ENCODE results near the gene LYSMD2. TPM values are rescaled to one million over a fixed set of nuclear protein-coding genes. Genes with fewer than 3 reads are reported as not detected.
A peak's percentile ranks its signal among the peaks of the same experiment; 100 is the strongest.

LYSMD2 gene
- total and polyA plus RNA-seq, 11 donors = 3.1 to 8.7 (median 5.7) TPM

GRCh38 chr15:51727141-51727897 lies 10.1 kb downstream of the LYSMD2 start:
- ATAC-seq = peak in 1 of 4 donors; percentile 35
- intact Hi-C loops (cut with DNase I) = no loop called here

DNA sequence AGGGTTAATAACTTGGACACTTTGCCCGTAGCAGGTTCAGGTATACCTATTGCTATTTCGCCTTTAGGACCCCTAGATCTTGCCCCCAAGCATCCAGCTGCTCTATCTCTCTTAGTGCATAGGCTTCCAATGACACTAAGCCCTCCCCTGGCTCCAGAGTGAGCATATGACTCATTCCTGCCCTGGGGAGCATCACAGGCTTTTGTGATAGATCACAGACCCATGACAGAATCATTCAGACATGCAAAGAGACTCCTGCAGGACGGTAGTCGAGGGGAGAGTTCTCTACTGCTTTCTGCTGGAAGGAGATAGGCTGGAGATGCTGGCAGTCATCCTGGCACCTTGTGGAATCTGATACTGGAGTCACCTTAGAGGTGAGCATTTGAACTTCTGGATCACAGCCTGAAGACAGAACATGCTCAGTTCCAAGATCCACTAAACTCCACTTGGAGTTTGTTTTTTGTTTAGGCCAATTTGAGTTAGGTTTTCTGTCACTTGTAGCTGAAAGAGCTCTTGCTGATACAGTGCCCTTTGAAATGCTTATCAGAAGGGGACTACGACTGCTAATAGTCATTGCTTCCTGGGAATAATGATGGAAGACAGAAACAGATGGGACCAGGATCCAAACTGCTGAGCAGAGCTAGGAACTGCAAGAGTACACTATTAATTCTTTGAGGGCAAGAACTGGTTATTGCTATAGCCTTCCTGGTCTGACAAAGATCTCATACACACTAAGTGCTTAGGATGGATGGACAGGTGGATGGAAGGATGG lies 11.0 kb downstream of the LYSMD2 start:
- TF ChIP-seq, protein P1, sequence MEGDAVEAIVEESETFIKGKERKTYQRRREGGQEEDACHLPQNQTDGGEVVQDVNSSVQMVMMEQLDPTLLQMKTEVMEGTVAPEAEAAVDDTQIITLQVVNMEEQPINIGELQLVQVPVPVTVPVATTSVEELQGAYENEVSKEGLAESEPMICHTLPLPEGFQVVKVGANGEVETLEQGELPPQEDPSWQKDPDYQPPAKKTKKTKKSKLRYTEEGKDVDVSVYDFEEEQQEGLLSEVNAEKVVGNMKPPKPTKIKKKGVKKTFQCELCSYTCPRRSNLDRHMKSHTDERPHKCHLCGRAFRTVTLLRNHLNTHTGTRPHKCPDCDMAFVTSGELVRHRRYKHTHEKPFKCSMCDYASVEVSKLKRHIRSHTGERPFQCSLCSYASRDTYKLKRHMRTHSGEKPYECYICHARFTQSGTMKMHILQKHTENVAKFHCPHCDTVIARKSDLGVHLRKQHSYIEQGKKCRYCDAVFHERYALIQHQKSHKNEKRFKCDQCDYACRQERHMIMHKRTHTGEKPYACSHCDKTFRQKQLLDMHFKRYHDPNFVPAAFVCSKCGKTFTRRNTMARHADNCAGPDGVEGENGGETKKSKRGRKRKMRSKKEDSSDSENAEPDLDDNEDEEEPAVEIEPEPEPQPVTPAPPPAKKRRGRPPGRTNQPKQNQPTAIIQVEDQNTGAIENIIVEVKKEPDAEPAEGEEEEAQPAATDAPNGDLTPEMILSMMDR (IDR thresholded peaks at IDR 0.05) = no peak
- peak in 1 of 2 donors; percentile 39 for TF ChIP-seq POLR2A (IDR thresholded peaks at IDR 0.05)
- intact Hi-C loops (cut with DNase I) = no loop called here

More at GRCh38 chr15:51727141-51727897, 10.1 kb downstream of the LYSMD2 start:
- TF ChIP-seq POLR2A (IDR thresholded peaks at IDR 0.05) = no peak
- TF ChIP-seq, protein P1 (IDR thresholded peaks at IDR 0.05) = peak in 2 of 12 donors; percentile 28 to 29
- Histone ChIP-seq H3K27ac (peak overlapping the region in 5 of 12 donors; percentile 13 to 52 (median 21)), H3K27me3 (no peaks in the 10 kb centered on the region), H3K36me3 (peaks cover 0 to 14% (median 0%) of the 10 kb centered on the region in 9 donors), H3K4me3 (no peak overlapping the region), H3K4me1 (peaks cover 2 to 69% (median 44%) of the 10 kb centered on the region in 12 donors), H3K9me3 (no peaks in the 10 kb centered on the region)
- DNase-seq = no peak
- WGBS, 4 donors = 76 to 79% (median 77%) methylated on average over 4 of the region's 4 CpGs

DNA sequence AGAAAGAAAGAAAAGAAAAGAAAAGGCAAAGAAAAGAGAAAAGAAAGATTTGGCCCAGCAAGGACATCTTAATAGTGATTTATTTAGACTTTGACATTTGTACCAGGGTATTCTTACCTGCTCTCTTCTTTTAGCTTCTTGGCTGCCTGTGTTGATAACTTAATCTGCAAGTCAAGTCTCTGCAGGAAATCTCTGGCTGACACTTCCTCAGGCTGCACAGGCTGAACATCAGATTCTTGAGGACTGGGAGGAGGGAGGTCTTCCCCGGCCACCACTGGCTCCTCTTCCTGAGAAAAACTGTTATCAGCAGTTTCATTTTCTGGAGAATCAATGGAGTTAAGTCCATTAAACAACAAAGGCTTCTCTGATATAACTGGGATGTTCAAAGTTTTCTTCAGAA lies 12.8 kb downstream of the LYSMD2 start:
- peaks cover 0 to 19% (median 5%) of the 10 kb centered on the region in 9 donors for H3K36me3 ChIP-seq
- peak overlapping the region in 1 of 12 donors; percentile 12 for H3K27ac ChIP-seq
- TF ChIP-seq, protein P1 (IDR thresholded peaks at IDR 0.05) = no peak
- TF ChIP-seq POLR2A (IDR thresholded peaks at IDR 0.05) = no peak
- no peak overlapping the region for H3K4me3 ChIP-seq
- DNase-seq (no peak), ATAC-seq (peak in 1 of 4 donors; percentile 45)
- H3K27me3 ChIP-seq = no peaks in the 10 kb centered on the region
- no peaks in the 10 kb centered on the region for H3K9me3 ChIP-seq
- intact Hi-C loops (cut with DNase I) = no loop called here
- WGBS, 4 donors = 23 to 45% (median 39%) methylated on average over 1 of the region's 1 CpG
- H3K4me1 ChIP-seq = peaks cover 2 to 52% (median 35%) of the 10 kb centered on the region in 12 donors

More for the DNA sequence above, 11.0 kb downstream of the LYSMD2 start:
- Histone ChIP-seq H3K36me3 (peaks cover 0 to 19% (median 5%) of the 10 kb centered on the region in 9 donors), H3K9me3 (no peaks in the 10 kb centered on the region), H3K4me3 (no peak overlapping the region), H3K4me1 (peaks cover 2 to 68% (median 40%) of the 10 kb centered on the region in 12 donors), H3K27me3 (no peaks in the 10 kb centered on the region), H3K27ac (peak overlapping the region in 8 of 12 donors; percentile 14 to 68 (median 29))
- WGBS, 4 donors = 12 to 25% (median 19%) methylated on average over 5 of the region's 5 CpGs
- ATAC-seq (peak; percentile 90 to 99 (median 98)), DNase-seq (peak in 4 of 5 donors; percentile 54 to 76 (median 70))

DNA sequence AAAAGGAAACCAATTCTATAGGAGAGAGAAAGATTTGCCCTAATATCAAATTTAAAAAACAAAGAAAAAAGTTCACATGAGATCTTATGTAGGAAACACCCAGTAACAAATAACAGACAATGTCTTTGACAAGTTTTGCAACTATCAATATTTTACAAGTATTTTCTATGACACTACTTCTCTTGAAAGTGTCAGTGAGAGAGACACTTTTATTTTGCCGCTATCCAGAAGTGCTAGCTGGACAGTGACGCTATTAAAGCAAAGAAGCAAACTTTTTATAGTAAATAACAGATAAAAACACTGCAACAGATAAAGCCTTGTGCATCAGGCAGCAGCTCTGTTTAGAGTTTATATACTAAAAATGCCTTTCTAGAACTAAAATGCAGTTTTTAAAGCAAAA lies 13.3 kb downstream of the LYSMD2 start:
- no peak for DNase-seq
- WGBS, 4 donors = 38 to 65% (median 51%) methylated on average over 2 of the region's 2 CpGs
- Histone ChIP-seq H3K9me3 (no peaks in the 10 kb centered on the region), H3K27me3 (no peaks in the 10 kb centered on the region), H3K4me3 (no peak overlapping the region), H3K4me1 (peaks cover 2 to 52% (median 35%) of the 10 kb centered on the region in 12 donors), H3K36me3 (peaks cover 0 to 19% (median 5%) of the 10 kb centered on the region in 9 donors), H3K27ac (peak overlapping the region in 1 of 12 donors; percentile 12)
- no peak for TF ChIP-seq POLR2A (IDR thresholded peaks at IDR 0.05)
- TF ChIP-seq, protein P1 (IDR thresholded peaks at IDR 0.05) = no peak
- intact Hi-C loops (cut with DNase I) = no loop called here
- no peak for ATAC-seq

Measured in heart left ventricle (tissue), 16 donors.